Esophagus squamous epithelium (tissue), 5 donors: ENCODE results near the gene MIEF1. TPM values are rescaled to one million over a fixed set of nuclear protein-coding genes. Genes with fewer than 3 reads are reported as not detected.

Experiments used
- DNase-seq: peaks from one replicate; lab custom pipeline; 2025; lab: John Stamatoyannopoulos, UW
- H3K27ac ChIP-seq, 4 donors: fragments of 200-600 bp; sonication (generic); one replicate each; pipeline ENCODE4 v1.5.1; 2016 to 2019; ENCODE audit warnings: mild to moderate bottlenecking in 1 of 4
- H3K27me3 ChIP-seq, 4 donors: fragments of 200-600 bp; sonication (generic); 1 replicate in 3 of 4; 2 replicates in 1 of 4; pipeline versions ENCODE4 v1.5.1 to v1.6.0; 2017 to 2021; ENCODE audit warnings: antibody characterized with exemption in 1 of 4
- H3K36me3 ChIP-seq, 3 donors: fragments of 200-600 bp; sonication (generic); one replicate each; pipeline ENCODE4 v1.5.1; 2016 to 2019
- H3K4me1 ChIP-seq, 3 donors: fragments of 200-600 bp; sonication (generic); one replicate each; pipeline ENCODE4 v1.5.1; 2017 to 2019
- H3K4me3 ChIP-seq, 4 donors: fragments of 200-600 bp; sonication (generic); 1 replicate in 3 of 4; 2 replicates in 1 of 4; pipeline ENCODE4 v1.5.1; 2016 to 2019; ENCODE audit warnings: mild to moderate bottlenecking in 2 of 4, moderate library complexity in 1 of 4
- H3K9me3 ChIP-seq, 3 donors: fragments of 200-600 bp; sonication (generic); one replicate each; pipeline ENCODE4 v1.5.1; 2016 to 2019
- CTCF ChIP-seq, 6 experiments: fragments of 450-650 bp in 4 of 6; fragments of 200-600 bp in 2 of 6; sonication (generic) in 2 of 6; IDR thresholded peaks; one replicate each; pipeline ENCODE4 v1.5.1; 2016 to 2019; ENCODE audit warnings: antibody characterized with exemption in 6 of 6, mild to moderate bottlenecking in 4 of 6, moderate library complexity in 4 of 6
- POLR2A ChIP-seq, 4 donors: fragments of 450-650 bp; IDR thresholded peaks; one replicate each; pipeline ENCODE4 v1.6.1; 2017; ENCODE audit warnings: antibody characterized with exemption in 4 of 4, mild to moderate bottlenecking in 4 of 4, moderate library complexity in 3 of 4
- WGBS, 2 donors: methylation state at CpG; one replicate each; pipeline ENCODE4 v1.1.5; 2018; 5-methylcytosine and 5-hydroxymethylcytosine counted together
- intact Hi-C: fragments of 100-400 bp; cut with DNase I; formaldehyde crosslinking; loops from one replicate; pipeline ENCODE4 v1.15.0; 2022
- total RNA-seq, 4 donors: library from RNA; depleted of rRNA; stranded (reverse); fragments of >200 nt; gene quantifications; one replicate each; pipeline ENCODE4 v1.1.0, GENCODE V29; 2016
- donor health status: DM: yes; HTN: yes; CAD: no.

Gene MIEF1
- total RNA-seq, 4 donors from 2014 or later = 21.4 to 34.2 (median 23.9) TPM

- peaks cover 6 to 83% (median 24%) of the 10 kb centered on the region in 3 donors for H3K4me1 ChIP-seq
- H3K27me3 ChIP-seq = peaks cover 0 to 7% (median 0%) of the 10 kb centered on the region in 4 donors
- WGBS, 2 donors = 78 to 88% methylated on average over 16 to 17 of the region's 21 CpGs
- DNase-seq = no peak
- TF ChIP-seq CTCF (IDR thresholded peaks at IDR 0.05) = no peak
- H3K9me3 ChIP-seq = no peaks in the 10 kb centered on the region
- H3K27ac ChIP-seq = peak overlapping the region in 2 of 4 donors; percentile 36 to 77
- intact Hi-C loops = no loop called here
- no peak overlapping the region for H3K4me3 ChIP-seq
- no peaks in the 10 kb centered on the region for H3K36me3 ChIP-seq
These were observed 35.7 kb upstream of the MIEF1 start for GRCh38 chr22:39466228-39467006.

GRCh38 chr22:39467390-39467895 lies 34.6 kb upstream of the MIEF1 start:
- H3K27ac ChIP-seq = peak overlapping the region in 2 of 4 donors; percentile 21 to 77
- no peak for DNase-seq
- peaks cover 0 to 7% (median 0%) of the 10 kb centered on the region in 4 donors for H3K27me3 ChIP-seq
- peak overlapping the region in 1 of 4 donors; percentile 2 for H3K4me3 ChIP-seq
- WGBS, 2 donors = 24 to 54% methylated on average over 15 of the region's 17 CpGs
- no peaks in the 10 kb centered on the region for H3K9me3 ChIP-seq
- no peak for TF ChIP-seq POLR2A (IDR thresholded peaks at IDR 0.05)
- no peak for TF ChIP-seq CTCF (IDR thresholded peaks at IDR 0.05)
- H3K4me1 ChIP-seq = peaks cover 16 to 86% (median 34%) of the 10 kb centered on the region in 3 donors
- intact Hi-C loops = no loop called here
- no peaks in the 10 kb centered on the region for H3K36me3 ChIP-seq

- Histone ChIP-seq H3K4me1 (peaks cover 20 to 88% (median 35%) of the 10 kb centered on the region in 3 donors), H3K9me3 (no peaks in the 10 kb centered on the region), H3K27ac (peak overlapping the region in 1 of 4 donors; percentile 9), H3K27me3 (peaks cover 0 to 7% (median 0%) of the 10 kb centered on the region in 4 donors), H3K36me3 (no peaks in the 10 kb centered on the region), H3K4me3 (no peak overlapping the region)
- no peak for DNase-seq
- intact Hi-C loops = no loop called here
- TF ChIP-seq POLR2A (IDR thresholded peaks at IDR 0.05) (no peak), CTCF (IDR thresholded peaks at IDR 0.05) (no peak)
- 78 to 86% methylated on average over 12 to 13 of the region's 18 CpGs for WGBS, 2 donors
These were observed 33.4 kb upstream of the MIEF1 start for GRCh38 chr22:39468487-39469325.

GRCh38 chr22:39469326-39469680 lies 32.8 kb upstream of the MIEF1 start:
- intact Hi-C loops = no loop called here
- Histone ChIP-seq H3K4me1 (peaks cover 20 to 87% (median 35%) of the 10 kb centered on the region in 3 donors), H3K4me3 (no peak overlapping the region), H3K27ac (no peak overlapping the region), H3K36me3 (no peaks in the 10 kb centered on the region), H3K27me3 (peaks cover 0 to 7% (median 0%) of the 10 kb centered on the region in 4 donors), H3K9me3 (no peaks in the 10 kb centered on the region)
- no peak for TF ChIP-seq CTCF (IDR thresholded peaks at IDR 0.05)
- no peak for TF ChIP-seq POLR2A (IDR thresholded peaks at IDR 0.05)
- no peak for DNase-seq
- 40 to 63% methylated on average over 1 to 3 of the region's 6 CpGs for WGBS, 2 donors
